Measurements from ENCODE around the gene SNAP29. TPM values are rescaled to one million over a fixed set of nuclear protein-coding genes. Genes with fewer than 3 reads are reported as not detected.
"Not testable (repeated sequence)": the region's sequence is repeated elsewhere in the genome, so short reads cannot be mapped to it uniquely, and the experiment has no call there.

The SNAP29 gene
- total RNA-seq, 1 experiment from 2014 or later = 17.8 TPM

- H3K9me2 ChIP-seq (ENCODE audit: insufficient read depth) = no peaks in the 10 kb centered on the region
- intact Hi-C loops (cut with micrococcal nuclease; ENCODE audit: unreplicated experiment) = no loop called here
- 0 out of 2 replicates have a peak, but pooled peaks cover 4% of the 10 kb centered on the region for H3F3A ChIP-seq (ENCODE audit: insufficient read depth, low read depth)
- H2AFZ ChIP-seq = no peak overlapping the region
- TF ChIP-seq EZH2 (IDR thresholded peaks at IDR 0.05; ENCODE audit: low read depth) (no peak), CTCF (conservative IDR thresholded peaks at IDR 0.05) (no peak)
- CTCF ChIA-PET = no interaction called here
- no peaks in the 10 kb centered on the region for H3K9me3 ChIP-seq (ENCODE audit: insufficient read depth, low read depth)
- no TSS peak for BruUV-seq (replicated peaks)
- H4K20me1 ChIP-seq (ENCODE audit: insufficient read depth) = peaks cover 81% of the 10 kb centered on the region
- H3K36me3 ChIP-seq (ENCODE audit: low read depth) = no peaks in the 10 kb centered on the region
- no peak for DNase-seq
- no peaks in the 10 kb centered on the region for H3K4me1 ChIP-seq (replicated peaks; ENCODE audit: insufficient read depth)
- H3K4me2 ChIP-seq = no peak overlapping the region
- H3K79me2 ChIP-seq (ENCODE audit: low read depth) = peaks cover 94% of the 10 kb centered on the region
- H3K27me3 ChIP-seq (ENCODE audit: insufficient read depth, low read depth) = no peaks in the 10 kb centered on the region
- POLR2A ChIA-PET (ENCODE audit: unreplicated experiment) = no interaction called here
- no peak overlapping the region for H3K27ac ChIP-seq
- H3K4me3 ChIP-seq = no peak overlapping the region
These were observed 71.2 kb downstream of the SNAP29 start for GRCh38 chr22:20930004-20930403.

- H3K27ac ChIP-seq; intact Hi-C loops (cut with micrococcal nuclease; ENCODE audit: unreplicated experiment); BruUV-seq (replicated peaks); H3K9me2 ChIP-seq (ENCODE audit: insufficient read depth); POLR2A ChIA-PET (ENCODE audit: unreplicated experiment); H3K4me3 ChIP-seq; H3K9me3 ChIP-seq (ENCODE audit: insufficient read depth, low read depth); DNase-seq; H3K4me1 ChIP-seq (replicated peaks; ENCODE audit: insufficient read depth); H3K27me3 ChIP-seq (ENCODE audit: insufficient read depth, low read depth); H3F3A ChIP-seq (ENCODE audit: insufficient read depth, low read depth); CTCF ChIA-PET; H2AFZ ChIP-seq; H3K4me2 ChIP-seq; H3K36me3 ChIP-seq (ENCODE audit: low read depth): not testable (repeated sequence)
- Histone ChIP-seq H4K20me1 (ENCODE audit: insufficient read depth) (peaks cover 81% of the 10 kb centered on the region), H3K79me2 (ENCODE audit: low read depth) (peaks cover 94% of the 10 kb centered on the region)
These were observed 71.6 kb downstream of the SNAP29 start for GRCh38 chr22:20930435-20930834.

GRCh38 chr22:20931126-20931654 lies 72.4 kb downstream of the SNAP29 start:
- Histone ChIP-seq H3K4me3 (no peak overlapping the region), H3K36me3 (ENCODE audit: low read depth) (no peaks in the 10 kb centered on the region), H3K27ac (no peak overlapping the region), H3F3A (ENCODE audit: insufficient read depth, low read depth) (peaks cover 8% of the 10 kb centered on the region; the same call in 1 of the 2 replicates), H4K20me1 (ENCODE audit: insufficient read depth) (peaks cover 76% of the 10 kb centered on the region), H3K4me1 (replicated peaks; ENCODE audit: insufficient read depth) (no peaks in the 10 kb centered on the region), H2AFZ (no peak overlapping the region), H3K9me2 (ENCODE audit: insufficient read depth) (no peaks in the 10 kb centered on the region), H3K27me3 (ENCODE audit: insufficient read depth, low read depth) (no peaks in the 10 kb centered on the region), H3K4me2 (no peak overlapping the region), H3K9me3 (ENCODE audit: insufficient read depth, low read depth) (no peaks in the 10 kb centered on the region), H3K79me2 (ENCODE audit: low read depth) (peaks cover 94% of the 10 kb centered on the region)
- no peak for TF ChIP-seq EZH2 (IDR thresholded peaks at IDR 0.05; ENCODE audit: low read depth)
- no peak for TF ChIP-seq CTCF (conservative IDR thresholded peaks at IDR 0.05)
- no TSS peak for BruUV-seq (replicated peaks)
- no peak for DNase-seq
- ChIA-PET CTCF (no interaction called here), POLR2A (ENCODE audit: unreplicated experiment) (interaction anchor here (0.6 kb wide), 1 partner anchor 50 kb away, joined by 8 read pairs; no protein-coding TSS in a partner anchor)
- intact Hi-C loops (cut with micrococcal nuclease; ENCODE audit: unreplicated experiment) = no loop called here

GRCh38 chr22:20933910-20934309 lies 75.1 kb downstream of the SNAP29 start:
- Histone ChIP-seq H4K20me1 (ENCODE audit: insufficient read depth) (peaks cover 81% of the 10 kb centered on the region), H3K4me3 (no peak overlapping the region), H3K4me2 (no peak overlapping the region), H3K4me1 (replicated peaks; ENCODE audit: insufficient read depth) (no peaks in the 10 kb centered on the region), H3K79me2 (ENCODE audit: low read depth) (peaks cover 95% of the 10 kb centered on the region), H3K27ac (no peak overlapping the region), H3F3A (ENCODE audit: insufficient read depth, low read depth) (peaks cover 8% of the 10 kb centered on the region; the same call in 1 of the 2 replicates), H3K9me3 (ENCODE audit: insufficient read depth, low read depth) (no peaks in the 10 kb centered on the region), H3K27me3 (ENCODE audit: insufficient read depth, low read depth) (no peaks in the 10 kb centered on the region), H3K36me3 (ENCODE audit: low read depth) (no peaks in the 10 kb centered on the region), H2AFZ (no peak overlapping the region), H3K9me2 (ENCODE audit: insufficient read depth) (no peaks in the 10 kb centered on the region)
- TF ChIP-seq CTCF (conservative IDR thresholded peaks at IDR 0.05) (no peak), EZH2 (IDR thresholded peaks at IDR 0.05; ENCODE audit: low read depth) (no peak)
- no TSS peak for BruUV-seq (replicated peaks)
- ChIA-PET CTCF (no interaction called here), POLR2A (ENCODE audit: unreplicated experiment) (interaction anchor here (0.9 kb wide), 1 partner anchor 837 kb away, joined by 5 read pairs; no protein-coding TSS in a partner anchor)
- DNase-seq = no peak
- intact Hi-C loops (cut with micrococcal nuclease; ENCODE audit: unreplicated experiment) = no loop called here

GRCh38 chr22:20935049-20935448 lies 76.2 kb downstream of the SNAP29 start:
- Histone ChIP-seq H3K79me2 (ENCODE audit: low read depth) (peaks cover 95% of the 10 kb centered on the region), H4K20me1 (ENCODE audit: insufficient read depth) (peaks cover 81% of the 10 kb centered on the region)
- H3K9me3 ChIP-seq (ENCODE audit: insufficient read depth, low read depth); H3K4me1 ChIP-seq (replicated peaks; ENCODE audit: insufficient read depth); H2AFZ ChIP-seq; H3F3A ChIP-seq (ENCODE audit: insufficient read depth, low read depth); POLR2A ChIA-PET (ENCODE audit: unreplicated experiment); H3K4me3 ChIP-seq; H3K27me3 ChIP-seq (ENCODE audit: insufficient read depth, low read depth); H3K27ac ChIP-seq; BruUV-seq (replicated peaks); H3K4me2 ChIP-seq; H3K36me3 ChIP-seq (ENCODE audit: low read depth); H3K9me2 ChIP-seq (ENCODE audit: insufficient read depth); intact Hi-C loops (cut with micrococcal nuclease; ENCODE audit: unreplicated experiment); DNase-seq: not testable (repeated sequence)
- CTCF ChIA-PET = interaction anchor here (0.5 kb wide), 1 partner anchor 18 kb away, joined by 5 read pairs; no protein-coding TSS in a partner anchor

Measured in PC-9 (cell line).